ENCODE data around the gene SLC13A4.

DNA sequence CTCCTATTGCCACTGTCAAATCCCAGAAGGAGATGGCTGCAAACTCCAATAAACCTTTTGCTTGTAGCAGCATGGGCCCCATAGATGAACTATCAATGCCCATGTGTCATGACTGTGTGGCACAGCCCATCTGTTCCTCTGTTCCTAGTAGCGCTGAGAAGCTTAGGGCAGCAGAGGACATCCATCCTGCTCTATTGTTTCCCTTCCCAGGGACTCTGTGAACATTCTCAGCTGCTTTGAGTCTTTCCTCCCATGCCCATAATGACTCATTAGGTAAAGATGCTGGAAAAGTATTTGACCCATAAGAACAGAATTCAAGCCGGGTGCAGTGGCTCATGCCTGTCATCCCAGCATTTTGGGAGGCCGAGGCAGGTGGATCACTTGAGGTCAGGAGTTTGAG, 37.4 kb downstream of the SLC13A4 start:
- TF ChIP-seq, protein P1, sequence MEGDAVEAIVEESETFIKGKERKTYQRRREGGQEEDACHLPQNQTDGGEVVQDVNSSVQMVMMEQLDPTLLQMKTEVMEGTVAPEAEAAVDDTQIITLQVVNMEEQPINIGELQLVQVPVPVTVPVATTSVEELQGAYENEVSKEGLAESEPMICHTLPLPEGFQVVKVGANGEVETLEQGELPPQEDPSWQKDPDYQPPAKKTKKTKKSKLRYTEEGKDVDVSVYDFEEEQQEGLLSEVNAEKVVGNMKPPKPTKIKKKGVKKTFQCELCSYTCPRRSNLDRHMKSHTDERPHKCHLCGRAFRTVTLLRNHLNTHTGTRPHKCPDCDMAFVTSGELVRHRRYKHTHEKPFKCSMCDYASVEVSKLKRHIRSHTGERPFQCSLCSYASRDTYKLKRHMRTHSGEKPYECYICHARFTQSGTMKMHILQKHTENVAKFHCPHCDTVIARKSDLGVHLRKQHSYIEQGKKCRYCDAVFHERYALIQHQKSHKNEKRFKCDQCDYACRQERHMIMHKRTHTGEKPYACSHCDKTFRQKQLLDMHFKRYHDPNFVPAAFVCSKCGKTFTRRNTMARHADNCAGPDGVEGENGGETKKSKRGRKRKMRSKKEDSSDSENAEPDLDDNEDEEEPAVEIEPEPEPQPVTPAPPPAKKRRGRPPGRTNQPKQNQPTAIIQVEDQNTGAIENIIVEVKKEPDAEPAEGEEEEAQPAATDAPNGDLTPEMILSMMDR (IDR thresholded peaks at IDR 0.05): no peak
- TF ChIP-seq EP300 (IDR thresholded peaks at IDR 0.05) (no peak), POLR2A (IDR thresholded peaks at IDR 0.05; ENCODE audit: low read depth) (no peak)

Measured in esophagus muscularis mucosa (tissue), 4 donors.